Measurements from ENCODE around the gene DYNLT1. TPM values are rescaled to one million over a fixed set of nuclear protein-coding genes. Genes with fewer than 3 reads are reported as not detected.

DYNLT1 gene
- total RNA-seq, 1 donor from 2014 or later = 143 TPM

DNA sequence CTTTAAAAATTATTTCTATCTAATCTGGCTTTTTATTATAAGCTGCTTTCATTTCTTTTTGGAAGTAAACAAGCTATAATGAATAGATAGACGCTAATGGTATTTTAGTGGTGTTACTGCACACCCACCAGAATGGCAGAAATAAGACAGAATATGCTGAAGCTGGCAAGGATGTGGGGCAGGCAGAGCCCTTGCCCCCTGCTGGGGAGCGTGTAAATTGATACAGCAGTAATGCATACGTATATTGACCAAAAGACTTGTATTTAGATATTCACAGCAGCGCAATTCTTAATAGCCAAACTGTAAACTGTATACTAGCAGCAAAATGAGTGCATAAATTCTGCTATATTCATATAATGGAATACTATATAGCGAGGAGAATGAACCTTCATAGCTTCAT, 49.3 kb downstream of the DYNLT1 start:
- no peak for ATAC-seq

DNA sequence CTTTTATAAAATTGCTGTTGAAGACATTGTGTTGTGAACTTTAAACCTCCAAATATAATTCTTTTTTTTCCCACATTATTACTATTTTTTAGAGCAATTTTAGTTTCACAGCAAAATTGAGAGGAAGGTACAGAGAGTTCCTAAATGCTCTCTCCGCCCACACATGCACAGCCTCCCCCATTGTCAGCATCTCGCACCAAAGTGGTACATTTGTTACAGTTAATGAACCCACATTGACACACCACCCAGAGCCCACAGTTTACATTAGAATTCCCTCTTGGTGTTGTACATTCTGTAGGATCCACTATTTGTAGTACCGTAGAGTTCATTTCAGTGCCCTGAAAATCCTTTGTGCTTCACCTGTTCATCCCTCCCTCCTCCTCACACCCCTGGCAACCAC, 50.9 kb downstream of the DYNLT1 start:
- no peak for ATAC-seq

DNA sequence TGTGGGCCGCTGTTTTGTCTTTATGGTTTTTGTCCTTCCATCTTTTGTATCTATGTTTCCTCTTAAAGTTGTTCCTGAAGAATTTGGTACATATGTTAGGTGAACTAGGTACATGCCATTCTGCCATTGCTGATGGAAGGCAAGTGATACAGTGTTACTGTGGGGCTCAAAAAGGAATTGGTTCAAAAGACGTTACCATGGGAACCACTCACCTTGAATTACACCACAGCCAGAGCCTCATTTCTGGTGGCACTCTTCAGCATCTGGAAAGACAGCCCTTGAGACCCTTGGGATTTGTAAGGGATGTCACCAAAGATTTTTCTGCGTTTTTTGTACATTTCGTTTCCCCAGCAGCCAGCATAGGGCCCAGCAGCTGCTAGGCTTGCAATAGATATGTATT, 52.7 kb downstream of the DYNLT1 start:
- ATAC-seq = no peak

DNA sequence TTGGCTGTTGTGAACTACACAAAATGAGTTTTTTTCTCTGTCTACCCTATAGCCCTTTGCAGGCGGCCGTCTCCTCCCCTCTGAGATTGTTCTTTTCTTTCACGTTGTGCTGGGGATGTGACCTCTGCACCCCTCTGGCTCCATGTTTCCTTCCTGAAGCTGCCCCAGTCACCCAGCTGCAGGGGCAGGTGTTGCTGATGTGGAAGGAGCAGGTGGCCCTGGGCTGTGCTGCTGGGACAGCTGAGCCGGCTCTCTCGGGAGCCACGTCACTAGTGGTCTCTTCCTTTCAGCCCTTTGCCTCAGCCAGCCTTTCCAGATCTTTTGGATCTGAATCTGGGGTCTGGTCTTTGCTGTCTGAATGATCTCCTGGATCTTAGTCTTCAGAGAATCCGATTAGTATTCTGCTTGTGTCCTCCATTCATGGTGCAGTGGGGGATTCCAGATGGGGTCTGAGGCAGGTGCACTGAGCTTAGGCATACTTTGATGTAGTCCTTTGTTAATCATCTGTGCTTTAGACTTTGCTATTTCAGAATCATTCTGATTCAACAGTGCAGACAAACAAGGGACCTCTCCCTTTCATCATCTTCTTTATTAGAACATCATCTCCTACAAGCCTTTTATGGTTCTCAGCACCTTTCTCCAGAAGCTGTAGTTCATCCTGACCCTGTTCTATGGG, 53.3 kb downstream of the DYNLT1 start:
- no peak for ATAC-seq

DNA sequence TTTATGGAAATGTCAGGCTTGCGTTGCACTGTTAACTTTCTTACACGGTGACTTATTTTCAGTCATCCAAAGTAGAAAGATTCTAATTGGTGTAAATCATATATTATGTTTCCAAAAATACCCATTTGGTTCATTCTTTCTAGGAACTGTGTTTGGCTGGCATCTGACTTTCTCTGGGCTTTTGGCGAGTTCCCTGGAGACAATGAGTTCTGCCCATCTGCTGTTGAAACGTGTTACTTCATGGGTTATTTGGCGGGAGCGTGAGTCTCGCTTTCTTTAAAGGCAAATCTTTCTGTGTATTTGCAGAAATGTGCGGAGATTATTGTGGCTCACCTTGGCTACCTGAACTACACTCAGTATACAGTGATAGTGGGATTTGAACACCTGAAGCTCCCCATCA, 55.2 kb downstream of the DYNLT1 start:
- no peak for ATAC-seq

DNA sequence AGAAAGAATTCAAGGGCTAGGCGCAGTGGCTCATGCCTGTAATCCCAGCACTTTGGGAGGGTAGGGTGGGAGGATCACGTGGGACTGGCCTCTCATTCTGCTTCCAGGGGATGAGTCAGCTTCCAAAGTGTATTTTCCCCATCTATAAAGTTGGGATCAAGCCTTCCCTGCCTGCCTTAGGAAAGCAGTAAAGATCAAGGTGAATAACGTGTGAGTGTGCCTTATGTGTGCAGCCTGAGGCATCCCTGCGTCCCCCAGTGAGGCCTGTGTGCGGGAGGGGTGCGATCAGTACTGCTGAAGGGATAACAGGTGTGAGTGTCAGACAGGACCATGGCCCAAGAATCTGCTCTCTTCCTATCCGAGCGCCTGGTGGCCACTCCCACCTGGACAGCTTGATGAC, 57.9 kb downstream of the DYNLT1 start:
- ATAC-seq = no peak

Other genes with a start within 250 kb of the DYNLT1 start
- gene TMEM181, start 84.7 kb downstream of the DYNLT1 start, total RNA-seq = 12.9 TPM
- gene SYTL3, start 5.3 kb upstream of the DYNLT1 start, total RNA-seq = 1.7 TPM
- gene EZR, start 174.6 kb upstream of the DYNLT1 start, total RNA-seq = 368 TPM

Data from esophagus mucosa (tissue), 1 donor.